NCI-H526 treated with DMSO at 0.1 percent for 48 hours (cell line): ENCODE results near the gene TAF11.
"Not testable (repeated sequence)": the region's sequence is repeated elsewhere in the genome, so short reads cannot be mapped to it uniquely, and the experiment has no call there.

Experiments
- DNase-seq: peaks from one replicate; lab custom pipeline; 2025; lab: John Stamatoyannopoulos, UW

The TAF11 gene

GRCh38 chr6:34904990-34905613 lies 17.3 kb upstream of the TAF11 start:
- DNase-seq: no peak

DNA sequence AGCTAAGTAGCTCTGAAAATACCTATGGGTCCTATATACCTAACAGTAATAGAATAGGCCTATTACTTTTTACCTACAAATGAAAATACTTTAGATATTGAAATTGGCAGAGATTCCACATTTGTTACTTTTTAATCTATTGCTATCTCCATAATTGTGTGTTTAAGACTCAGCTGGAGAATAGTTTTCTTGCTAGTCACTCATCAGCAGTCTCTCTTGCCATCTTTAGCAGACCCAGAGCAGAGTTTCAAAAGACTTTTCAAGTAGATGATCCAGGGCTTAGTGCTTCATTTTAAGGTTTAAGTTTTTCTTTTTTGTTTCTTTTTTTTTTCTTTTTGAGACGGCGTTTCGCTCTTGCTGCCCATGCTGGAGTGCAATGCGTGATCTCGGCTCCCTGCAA lies 14.1 kb upstream of the TAF11 start:
- no peak for DNase-seq

- no peak for DNase-seq
Measured at GRCh38 chr6:34900321-34901031, 12.6 kb upstream of the TAF11 start.

- DNase-seq: not testable (repeated sequence)
Measured at GRCh38 chr6:34899748-34900147, 11.9 kb upstream of the TAF11 start.

GRCh38 chr6:34897716-34898115 lies 9.9 kb upstream of the TAF11 start:
- DNase-seq: no peak

GRCh38 chr6:34897130-34897529 lies 9.3 kb upstream of the TAF11 start:
- DNase-seq: no peak

DNA sequence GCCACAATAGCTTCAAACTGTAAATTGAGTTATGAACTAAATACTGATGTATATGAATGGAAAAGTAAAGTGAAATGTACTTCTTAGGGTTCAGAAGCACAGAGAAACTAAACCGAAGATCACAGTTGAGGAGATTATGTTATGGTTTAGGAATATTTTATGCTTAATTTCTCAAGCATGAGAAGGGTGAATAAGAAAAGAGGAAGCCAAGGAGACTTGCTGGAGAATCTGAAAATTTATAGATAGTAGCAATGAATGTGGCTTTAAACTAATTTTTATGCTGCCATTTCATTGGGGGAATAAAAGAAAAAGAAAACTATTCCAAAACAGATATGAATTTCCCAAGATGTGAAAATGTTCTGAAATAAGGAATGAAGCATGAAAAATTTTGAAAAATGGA lies 6.9 kb upstream of the TAF11 start:
- no peak for DNase-seq

- no peak for DNase-seq
Measured at GRCh38 chr6:34891296-34891695, 3.5 kb upstream of the TAF11 start.

DNA sequence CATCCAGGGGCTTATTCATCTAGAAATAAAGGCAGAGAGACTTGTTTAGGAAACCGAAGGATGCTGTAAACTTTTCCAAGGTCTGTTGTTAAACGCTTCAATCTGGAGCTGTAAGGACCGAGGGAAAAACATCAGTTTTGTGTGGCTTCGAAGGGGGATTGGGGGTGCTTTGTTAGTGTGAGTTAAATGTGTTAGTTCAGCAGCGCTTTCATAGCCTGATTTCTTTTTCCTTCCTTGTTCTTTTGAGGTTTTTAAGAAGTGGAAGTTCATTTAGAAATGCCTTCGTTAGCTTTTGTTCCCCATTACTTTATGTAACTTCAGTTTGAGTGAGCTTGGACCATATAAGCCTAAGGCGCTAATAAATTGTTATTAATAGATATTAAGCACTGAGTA lies 2.7 kb upstream of the TAF11 start:
- no peak for DNase-seq

- peak; percentile 68 for DNase-seq
Measured at GRCh38 chr6:34888874-34889555, 1.2 kb upstream of the TAF11 start, which contains the start of gene ANKS1A. TSS of gene ANKS1A (plus strand) at chr6:34889255. CDS start at chr6:34889403, 148 bp downstream.

DNA sequence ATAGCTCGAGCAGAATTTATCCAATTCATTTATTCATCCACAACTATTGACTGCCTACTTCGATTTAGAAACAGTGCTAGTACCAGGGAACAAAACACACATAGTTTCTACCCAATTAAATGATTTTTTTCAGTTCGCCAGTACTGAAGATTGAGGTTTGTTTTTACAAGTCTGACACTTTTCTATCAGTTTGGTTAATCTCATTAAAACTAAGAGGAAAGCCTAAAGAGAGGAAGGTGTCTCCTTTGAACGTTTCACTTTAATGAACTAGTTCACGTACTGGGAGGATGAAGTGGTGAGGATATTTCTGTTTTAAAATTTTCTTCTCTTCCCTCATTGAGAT lies 643 bp upstream of the TAF11 start:
- DNase-seq: no peak

GRCh38 chr6:34885837-34886236 lies 2.0 kb downstream of the TAF11 start:
- not testable (repeated sequence) for DNase-seq

DNA sequence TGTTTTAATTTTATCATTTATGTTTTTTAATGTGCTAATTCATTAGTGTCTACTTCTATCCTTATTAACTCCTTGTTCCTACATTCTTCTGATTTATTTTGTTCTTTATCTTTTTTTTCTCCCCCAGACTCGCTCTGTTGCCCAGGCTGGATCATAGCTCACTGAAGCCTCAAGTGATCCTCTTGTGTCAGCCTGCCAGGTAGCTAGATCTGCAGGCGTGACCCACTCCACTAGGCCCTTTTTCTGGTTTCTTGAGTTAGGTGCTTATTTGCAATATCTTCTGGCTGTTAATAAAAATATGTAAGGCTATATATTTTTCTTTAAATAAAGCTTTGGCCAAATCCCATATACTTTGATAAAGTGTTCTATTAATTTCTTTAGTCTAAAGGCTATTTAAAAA lies 2.8 kb downstream of the TAF11 start:
- DNase-seq: no peak

DNA sequence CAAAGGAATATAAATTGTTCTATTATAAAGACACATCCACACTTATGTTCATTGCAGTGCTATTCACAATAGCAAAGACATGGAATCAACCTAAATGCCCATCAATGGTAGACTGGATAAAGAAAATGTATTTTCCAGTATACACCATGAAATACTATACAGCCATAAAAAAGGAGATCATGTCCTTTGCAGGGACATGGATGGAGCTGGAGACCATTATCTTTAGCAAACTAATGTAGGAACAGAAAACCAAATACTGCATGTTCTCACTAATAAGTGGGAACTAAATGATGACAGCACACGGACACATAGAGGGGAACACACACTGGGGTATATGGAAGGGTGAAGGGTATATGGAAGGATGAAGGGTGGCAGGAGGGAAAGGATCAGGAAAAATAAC lies 3.8 kb downstream of the TAF11 start:
- DNase-seq: not testable (repeated sequence)

- DNase-seq: no peak
Measured at GRCh38 chr6:34877869-34878485, 9.9 kb downstream of the TAF11 start.

GRCh38 chr6:34877259-34877658 lies 10.6 kb downstream of the TAF11 start:
- no peak for DNase-seq

DNA sequence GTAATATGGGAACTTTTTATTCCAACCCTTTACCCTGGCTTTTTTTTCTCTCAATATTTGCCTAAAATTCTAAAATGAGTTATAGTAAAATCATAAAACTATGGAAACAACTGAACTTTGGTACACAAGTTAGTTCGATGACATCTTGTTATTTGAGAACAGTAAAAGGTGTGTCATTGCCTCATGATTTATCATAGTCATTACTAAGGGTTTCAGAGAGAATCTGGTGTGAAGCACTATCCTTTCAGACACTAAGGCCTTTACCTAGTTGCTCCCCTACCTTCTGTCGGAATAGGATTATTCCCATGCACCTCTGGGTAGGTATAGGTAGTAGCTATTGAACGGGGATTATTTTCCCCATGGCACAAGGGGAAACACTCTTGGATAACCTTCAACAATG lies 11.4 kb downstream of the TAF11 start:
- no peak for DNase-seq

DNA sequence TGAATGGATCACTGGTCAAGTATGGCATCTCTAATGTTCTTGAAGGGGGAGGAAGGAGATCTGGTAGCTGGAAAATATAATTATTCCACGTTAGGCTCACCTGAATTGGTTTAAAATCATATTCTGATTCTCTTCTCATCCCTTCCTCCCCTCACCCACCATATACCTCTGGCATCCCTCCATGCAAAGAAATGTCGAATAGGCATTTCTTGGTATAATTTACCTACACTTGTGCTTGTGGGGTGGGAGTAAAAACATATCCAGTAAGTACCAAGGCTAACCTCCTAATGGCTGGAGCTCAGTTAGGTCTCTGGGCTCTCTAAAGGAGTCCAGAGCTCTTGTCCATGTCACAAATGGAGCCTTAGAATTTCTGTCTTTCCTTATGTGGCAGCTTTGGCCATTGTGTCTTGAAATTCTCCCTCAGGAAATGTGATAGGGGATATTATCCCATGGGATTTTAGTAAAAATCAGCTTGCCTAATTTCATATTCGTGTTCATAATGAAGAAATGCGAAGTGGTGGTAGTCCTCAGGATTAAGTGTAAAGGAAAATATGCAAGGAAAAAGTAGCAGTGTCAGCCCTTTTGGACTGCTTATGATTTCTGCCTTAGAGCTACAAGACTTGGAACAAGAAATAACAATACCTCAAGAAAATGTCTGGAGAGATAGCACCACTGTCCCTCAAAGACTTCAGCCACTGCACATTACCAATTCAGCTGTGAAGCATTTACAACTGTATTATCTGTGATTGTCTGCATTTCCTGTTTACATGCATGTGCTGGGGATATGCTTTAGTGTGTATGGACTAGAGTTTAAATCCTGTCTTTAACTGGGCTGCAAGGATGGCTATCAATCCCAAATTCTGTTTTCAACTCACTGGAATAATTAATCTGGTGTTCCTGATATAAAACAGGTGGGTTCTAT lies 12.3 kb downstream of the TAF11 start:
- DNase-seq: no peak

DNA sequence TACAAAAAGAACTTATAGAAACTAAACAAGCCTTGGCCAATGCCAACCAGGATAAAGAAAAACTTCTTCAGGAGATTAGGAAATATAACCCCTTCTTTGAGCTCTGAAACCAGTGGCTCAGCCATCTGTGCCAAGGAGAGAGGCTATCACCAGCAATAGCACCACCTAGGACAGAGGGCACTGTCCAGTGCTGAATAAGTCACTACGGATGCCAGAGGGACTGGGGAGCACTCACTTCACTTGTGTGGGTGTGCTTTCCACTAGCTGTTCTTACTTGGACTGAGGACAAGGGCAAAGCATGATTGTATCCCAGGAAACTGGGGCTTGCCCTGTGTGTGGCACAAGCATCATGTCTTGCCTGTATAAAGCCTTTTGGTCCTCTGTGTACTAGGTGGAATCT lies 15.5 kb downstream of the TAF11 start:
- DNase-seq: no peak

GRCh38 chr6:34871853-34872252 lies 16.0 kb downstream of the TAF11 start:
- no peak for DNase-seq

- DNase-seq: no peak
Measured at GRCh38 chr6:34867484-34867883, 20.4 kb downstream of the TAF11 start.

DNA sequence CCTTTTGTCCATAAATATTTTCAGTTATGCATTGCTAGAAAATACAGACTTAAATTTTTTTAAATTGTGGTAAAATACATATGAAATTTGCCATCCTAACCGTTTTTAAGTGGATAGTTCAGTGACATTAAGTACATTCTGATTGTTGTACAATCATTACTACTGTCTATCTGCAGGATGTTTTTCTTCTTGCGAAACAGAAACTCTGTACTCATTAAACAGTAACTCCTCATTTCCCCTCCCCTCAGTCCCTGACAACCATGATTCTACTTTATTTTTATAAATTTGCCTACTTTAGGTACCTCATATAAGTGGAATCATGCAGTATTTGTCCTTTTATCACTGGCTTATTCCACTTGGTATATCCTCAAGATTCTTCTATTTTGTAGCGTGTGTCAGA lies 21.3 kb downstream of the TAF11 start:
- no peak for DNase-seq
